Measurements from ENCODE around the gene LENG1. TPM values are rescaled to one million over a fixed set of nuclear protein-coding genes. Genes with fewer than 3 reads are reported as not detected.

LENG1 gene
- total and polyA plus RNA-seq, 10 donors: 7.4 to 14.6 (median 9.0) TPM

- peak overlapping the region in 1 of 8 donors; percentile 9 for H3K27ac ChIP-seq
- intact Hi-C loops (cut with DNase I; ENCODE audit: low total_unique reads): loop anchor here (5.0 kb wide), 1 partner anchor 68 kb away; no protein-coding TSS in a partner anchor
- peak overlapping the region in 1 of 8 donors; percentile 60 for H3K4me3 ChIP-seq
- H3K36me3 ChIP-seq: no peaks in the 10 kb centered on the region
- TF ChIP-seq POLR2A (IDR thresholded peaks at IDR 0.05) (no peak), POLR2AphosphoS5 (IDR thresholded peaks at IDR 0.05) (peak in 2 of 3 donors; percentile 14 to 64), CTCF (IDR thresholded peaks at IDR 0.05 in 8 of 11, conservative IDR thresholded peaks at IDR 0.05 in 3 of 11) (no peak)
- DNase-seq: no peak
- peaks cover 0 to 31% (median 10%) of the 10 kb centered on the region in 7 donors for H3K27me3 ChIP-seq (replicated peaks in 1 of 7)
- 11 to 16% (median 14%) methylated on average over 28 to 37 of the region's 37 CpGs for WGBS, 5 donors
- no peaks in the 10 kb centered on the region for H3K9me3 ChIP-seq
- H3K4me1 ChIP-seq: peaks cover 20 to 65% (median 51%) of the 10 kb centered on the region in 6 donors
These were observed 5.0 kb upstream of the LENG1 start for GRCh38 chr19:54164369-54165068.

- 67 to 76% (median 75%) methylated on average over 14 of the region's 14 CpGs for WGBS, 5 donors
- no peak for DNase-seq
- H3K27ac ChIP-seq: peak overlapping the region in 6 of 8 donors; percentile 38 to 82 (median 77)
- intact Hi-C loops (cut with DNase I; ENCODE audit: low total_unique reads): no loop called here
- no peaks in the 10 kb centered on the region for H3K9me3 ChIP-seq
- H3K4me1 ChIP-seq: peaks cover 24 to 66% (median 58%) of the 10 kb centered on the region in 6 donors
- peaks cover 0 to 6% (median 3%) of the 10 kb centered on the region in 6 donors for H3K36me3 ChIP-seq
- peaks cover 0 to 27% (median 6%) of the 10 kb centered on the region in 7 donors for H3K27me3 ChIP-seq (replicated peaks in 1 of 7)
- TF ChIP-seq POLR2A (IDR thresholded peaks at IDR 0.05) (no peak), CTCF (IDR thresholded peaks at IDR 0.05 in 8 of 11, conservative IDR thresholded peaks at IDR 0.05 in 3 of 11) (no peak), POLR2AphosphoS5 (IDR thresholded peaks at IDR 0.05) (no peak)
- H3K4me3 ChIP-seq: peak overlapping the region in 7 of 8 donors; percentile 32 to 75 (median 55)
These were observed 3.4 kb upstream of the LENG1 start for GRCh38 chr19:54162884-54163283.

- Histone ChIP-seq H3K4me3 (peak overlapping the region in 7 of 8 donors; percentile 32 to 75 (median 55)), H3K27ac (peak overlapping the region in 6 of 8 donors; percentile 38 to 82 (median 77)), H3K9me3 (no peaks in the 10 kb centered on the region), H3K27me3 (replicated peaks in 1 of 7) (peaks cover 0 to 26% (median 6%) of the 10 kb centered on the region in 7 donors), H3K4me1 (peaks cover 24 to 72% (median 63%) of the 10 kb centered on the region in 6 donors), H3K36me3 (peaks cover 0 to 11% (median 9%) of the 10 kb centered on the region in 6 donors)
- WGBS, 5 donors: 1 to 4% (median 2%) methylated on average over 22 to 35 of the region's 35 CpGs
- intact Hi-C loops (cut with DNase I; ENCODE audit: low total_unique reads): no loop called here
- DNase-seq: peak; percentile 94
- peak; percentile 21 to 56 (median 48) for TF ChIP-seq POLR2AphosphoS5 (IDR thresholded peaks at IDR 0.05)
- no peak for TF ChIP-seq CTCF (IDR thresholded peaks at IDR 0.05 in 8 of 11, conservative IDR thresholded peaks at IDR 0.05 in 3 of 11)
These were observed 2.8 kb upstream of the LENG1 start for GRCh38 chr19:54162241-54162805.

- DNase-seq: no peak
- H3K36me3 ChIP-seq: peaks cover 0 to 26% (median 24%) of the 10 kb centered on the region in 6 donors
- H3K9me3 ChIP-seq: no peaks in the 10 kb centered on the region
- peaks cover 24 to 87% (median 67%) of the 10 kb centered on the region in 6 donors for H3K4me1 ChIP-seq
- no peak for TF ChIP-seq POLR2AphosphoS5 (IDR thresholded peaks at IDR 0.05)
- no peak for TF ChIP-seq POLR2A (IDR thresholded peaks at IDR 0.05)
- TF ChIP-seq CTCF (IDR thresholded peaks at IDR 0.05 in 8 of 11, conservative IDR thresholded peaks at IDR 0.05 in 3 of 11): no peak
- peak overlapping the region in 3 of 8 donors; percentile 68 to 90 (median 71) for H3K4me3 ChIP-seq
- H3K27me3 ChIP-seq (replicated peaks in 1 of 7): peaks cover 0 to 25% (median 6%) of the 10 kb centered on the region in 7 donors
- peak overlapping the region in 4 of 8 donors; percentile 95 to 99 (median 96) for H3K27ac ChIP-seq
- WGBS, 5 donors: 62 to 71% (median 65%) methylated on average over 13 of the region's 13 CpGs
- intact Hi-C loops (cut with DNase I; ENCODE audit: low total_unique reads): no loop called here
These were observed 1.3 kb upstream of the LENG1 start for GRCh38 chr19:54160854-54161253.

All from spleen (tissue), 11 donors.